Activated naive CD8-positive, alpha-beta T cell treated with anti-CD3 and anti-CD28 coated beads, Interleukin-2, amount 10 ng/mL, durations not matched to agents 7 days and 5 days (primary cell): ENCODE measurements around the gene DGKD. TPM values are rescaled to one million over a fixed set of nuclear protein-coding genes. Genes with fewer than 3 reads are reported as not detected.

ENCODE experiments used
- ATAC-seq: fragments of 150-1000 bp; cut with Tn5 transposase; one replicate; pipeline ENCODE4 v1.10.0; 2021; ENCODE audit warnings: low read depth, moderate library complexity
- POLR2A ChIA-PET: fragments of 350-600 bp; sonication (Branson Sonifier 250); formaldehyde crosslinking; loops from one replicate; lab custom pipeline; 2021; ENCODE audit warnings: antibody characterized with exemption; lab: Charles Lee
- DNase-seq: peaks from one replicate; pipeline ENCODE4 v3.0.0; 2021
- H3K27ac Mint-ChIP-seq: one replicate; pipeline ENCODE4 v1.8.0; 2022; ENCODE audit warnings: mild to moderate bottlenecking, mixed read lengths
- H3K27me3 Mint-ChIP-seq: one replicate; pipeline ENCODE4 v1.8.0; 2022; ENCODE audit warnings: mild to moderate bottlenecking, moderate library complexity, mixed read lengths
- H3K36me3 Mint-ChIP-seq: one replicate; pipeline ENCODE4 v1.8.0; 2021; ENCODE audit warnings: mild to moderate bottlenecking, mixed read lengths
- H3K4me1 Mint-ChIP-seq: one replicate; pipeline ENCODE4 v1.8.0; 2021; ENCODE audit warnings: mixed read lengths
- H3K4me3 Mint-ChIP-seq: one replicate; pipeline ENCODE4 v1.8.0; 2022; ENCODE audit warnings: mild to moderate bottlenecking, moderate library complexity, mixed read lengths
- H3K9me3 Mint-ChIP-seq: one replicate; pipeline ENCODE4 v1.8.0; 2021; ENCODE audit warnings: mixed read lengths
- total RNA-seq, 2 experiments: library from RNA; stranded (reverse); gene quantifications; one replicate each; pipeline ENCODE4 v1.2.3, GENCODE V29; 2021

Gene DGKD
- total RNA-seq, 2 experiments from 2014 or later, result 114 to 132 TPM

DNA sequence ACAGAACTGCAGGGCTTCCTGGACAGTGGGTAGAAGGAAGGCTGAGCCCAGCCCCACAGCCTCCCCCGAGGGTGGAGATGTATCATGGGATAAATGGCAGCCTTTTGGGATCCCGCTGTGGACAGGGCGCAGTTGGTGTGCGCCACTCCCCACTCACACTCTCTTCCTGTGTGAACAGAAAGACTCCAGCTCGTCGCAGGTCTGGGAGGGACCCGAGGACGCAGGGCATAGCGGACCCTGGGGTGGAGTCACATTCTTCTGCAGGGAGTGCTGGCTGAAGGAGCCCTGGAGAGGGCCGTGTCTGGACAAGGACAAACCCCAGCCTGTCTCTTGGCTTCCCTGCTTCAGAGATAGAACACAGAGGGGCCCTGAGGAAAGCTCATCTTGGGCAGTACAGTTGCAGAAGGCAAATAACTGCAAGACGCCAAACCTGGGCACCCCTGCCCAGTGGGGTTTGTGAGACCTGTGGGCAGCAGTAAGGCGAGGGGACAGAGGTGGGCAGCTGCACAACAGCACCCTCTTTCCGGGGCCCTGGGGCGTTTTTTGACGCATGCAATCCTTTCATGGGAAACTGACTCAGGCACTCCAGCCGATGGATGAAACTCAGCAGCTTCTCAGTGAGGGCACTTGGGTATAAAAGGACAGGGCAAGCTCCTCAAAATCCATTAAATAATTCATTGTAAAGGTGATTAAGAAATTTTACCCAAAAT is 110.4 kb downstream of the DGKD start:
- no peak overlapping the region for H3K4me3 Mint-ChIP-seq
- H3K36me3 Mint-ChIP-seq, result peaks cover 20% of the 10 kb centered on the region
- H3K9me3 Mint-ChIP-seq, result no peaks in the 10 kb centered on the region
- H3K4me1 Mint-ChIP-seq, result no peaks in the 10 kb centered on the region
- ATAC-seq, result no peak
- POLR2A ChIA-PET, result no interaction called here
- no peak for DNase-seq
- H3K27me3 Mint-ChIP-seq, result no peaks in the 10 kb centered on the region
- H3K27ac Mint-ChIP-seq, result no peak overlapping the region

DNA sequence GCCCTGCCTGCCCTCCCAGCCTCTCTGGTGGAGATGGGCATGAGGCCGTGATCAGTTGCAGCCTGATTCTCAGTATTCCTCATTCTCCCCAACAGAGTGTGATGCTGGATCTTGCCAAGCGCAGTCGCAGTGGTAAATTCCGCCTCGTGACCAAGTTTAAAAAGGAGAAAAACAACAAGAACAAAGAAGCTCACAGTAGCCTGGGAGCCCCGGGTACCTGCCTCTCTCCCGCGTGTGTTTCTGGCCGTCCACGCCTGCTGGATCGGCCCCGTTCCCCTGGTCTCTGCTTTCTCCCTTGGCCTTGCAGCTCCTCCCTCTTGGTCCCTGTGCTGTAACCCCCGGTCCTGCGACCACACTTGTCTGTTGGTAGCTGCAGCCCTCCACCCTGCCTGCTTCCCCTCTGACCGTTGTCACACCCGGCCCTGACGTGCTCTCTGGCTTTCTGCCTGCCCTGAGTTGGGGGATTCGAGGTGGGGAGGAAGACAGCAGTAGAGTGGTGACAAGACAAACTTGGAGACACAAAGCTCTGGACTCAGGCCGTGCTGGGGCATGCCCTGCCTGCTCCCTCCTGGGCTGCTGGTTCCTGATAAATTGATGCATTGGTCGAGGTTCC is 112.8 kb downstream of the DGKD start:
- Mint-ChIP-seq H3K4me3 (no peak overlapping the region), H3K27me3 (no peaks in the 10 kb centered on the region), H3K9me3 (no peaks in the 10 kb centered on the region), H3K4me1 (no peaks in the 10 kb centered on the region), H3K36me3 (peaks cover 23% of the 10 kb centered on the region), H3K27ac (no peak overlapping the region)
- DNase-seq (peak; percentile 16), ATAC-seq (no peak)
- POLR2A ChIA-PET, result interaction anchor here (0.6 kb wide), 1 partner anchor 282 kb away, joined by 4 read pairs; no protein-coding TSS in a partner anchor

DNA sequence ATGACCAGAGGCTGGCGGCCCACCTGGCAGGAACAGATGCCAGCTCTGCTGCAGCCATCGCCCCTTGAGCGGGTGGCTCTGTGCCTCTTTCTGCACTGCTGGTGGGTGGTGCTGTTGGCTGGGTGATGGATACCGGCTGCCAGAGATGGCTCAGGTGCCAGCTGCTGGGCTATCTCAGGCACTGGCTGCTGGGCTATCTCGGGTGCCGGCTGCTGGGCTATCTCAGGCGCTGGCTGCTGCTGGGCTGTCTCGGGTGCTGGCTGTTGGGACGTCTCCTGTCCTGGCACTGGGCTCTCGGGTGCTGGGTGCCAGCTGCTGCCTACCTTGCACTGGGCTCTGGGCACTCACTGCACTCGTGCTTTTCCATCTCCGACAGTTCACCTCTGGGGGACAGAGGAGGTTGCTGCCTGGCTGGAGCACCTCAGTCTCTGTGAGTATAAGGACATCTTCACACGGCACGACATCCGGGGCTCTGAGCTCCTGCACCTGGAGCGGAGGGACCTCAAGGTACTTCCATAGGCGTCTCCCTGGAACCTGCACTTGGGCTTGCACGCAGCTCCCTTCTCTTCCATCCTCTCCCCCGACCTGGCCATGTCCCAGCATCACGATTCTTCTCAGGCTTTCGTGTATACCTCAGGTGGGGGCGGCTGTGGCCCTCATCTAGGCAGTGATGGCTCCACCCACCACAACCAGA is 113.9 kb downstream of the DGKD start:
- Mint-ChIP-seq H3K4me3 (no peak overlapping the region), H3K27ac (no peak overlapping the region), H3K9me3 (no peaks in the 10 kb centered on the region), H3K36me3 (peaks cover 20% of the 10 kb centered on the region), H3K4me1 (no peaks in the 10 kb centered on the region), H3K27me3 (no peaks in the 10 kb centered on the region)
- POLR2A ChIA-PET, result no interaction called here
- DNase-seq (no peak), ATAC-seq (no peak)

DNA sequence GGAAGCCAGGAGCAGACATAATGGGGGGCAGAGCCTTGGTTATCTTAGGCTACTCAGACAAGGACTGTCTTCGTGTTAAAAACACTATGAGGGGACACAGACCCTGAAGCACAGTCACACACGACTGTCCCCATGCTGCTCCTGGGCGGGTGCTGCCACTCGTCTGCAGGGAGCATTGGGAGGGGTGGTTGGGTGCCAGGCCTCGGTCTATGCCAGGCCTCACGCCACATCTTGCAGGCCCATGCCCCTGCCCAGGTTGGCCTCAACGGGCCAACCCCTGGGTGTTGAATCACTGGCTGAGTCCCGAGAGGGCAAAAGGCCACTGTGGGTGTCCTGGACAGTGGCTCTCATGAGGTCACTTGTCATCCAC is 114.4 kb downstream of the DGKD start:
- POLR2A ChIA-PET, result no interaction called here
- Mint-ChIP-seq H3K4me3 (no peak overlapping the region), H3K4me1 (no peaks in the 10 kb centered on the region), H3K36me3 (peaks cover 16% of the 10 kb centered on the region), H3K9me3 (no peaks in the 10 kb centered on the region), H3K27me3 (no peaks in the 10 kb centered on the region), H3K27ac (no peak overlapping the region)
- DNase-seq (no peak), ATAC-seq (no peak)

DNA sequence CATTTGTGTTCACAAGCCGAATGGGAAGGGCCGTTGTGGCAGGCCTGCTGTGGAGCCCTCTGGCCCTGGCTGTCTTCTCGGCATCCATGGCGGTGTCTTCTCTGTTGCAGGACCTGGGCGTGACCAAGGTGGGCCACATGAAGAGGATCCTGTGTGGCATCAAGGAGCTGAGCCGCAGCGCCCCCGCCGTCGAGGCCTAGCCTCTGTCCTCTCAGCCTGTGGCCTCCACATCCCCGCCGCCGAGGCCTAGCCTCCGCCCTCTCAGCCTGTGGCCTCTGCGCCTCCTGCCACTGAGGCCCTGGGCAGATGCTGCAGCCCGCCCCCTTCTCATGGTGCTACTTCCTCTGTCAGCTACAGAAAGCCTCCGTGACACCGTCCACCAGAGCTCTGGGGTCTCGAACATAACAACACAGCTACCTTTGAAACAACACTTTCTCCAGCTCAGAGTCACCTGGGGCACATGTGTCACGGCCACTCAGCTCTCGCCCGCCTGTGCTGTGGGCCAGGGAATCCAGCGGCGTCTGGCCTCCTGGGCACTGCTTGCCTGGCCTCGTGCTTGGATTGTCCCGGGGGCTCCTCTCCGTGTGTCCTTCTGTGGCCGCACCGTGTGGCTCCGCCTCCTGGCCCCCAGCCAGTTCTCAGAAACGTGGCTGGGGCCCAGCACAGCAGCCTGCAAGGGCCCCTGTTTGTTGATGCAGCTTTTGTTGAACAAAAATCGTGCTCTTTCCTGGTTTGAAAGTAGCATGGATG is 115.1 kb downstream of the DGKD start:
- Mint-ChIP-seq H3K27me3 (no peaks in the 10 kb centered on the region), H3K9me3 (no peaks in the 10 kb centered on the region), H3K4me1 (no peaks in the 10 kb centered on the region), H3K36me3 (peaks cover 14% of the 10 kb centered on the region), H3K27ac (no peak overlapping the region), H3K4me3 (no peak overlapping the region)
- DNase-seq (no peak), ATAC-seq (no peak)
- POLR2A ChIA-PET, result no interaction called here

DNA sequence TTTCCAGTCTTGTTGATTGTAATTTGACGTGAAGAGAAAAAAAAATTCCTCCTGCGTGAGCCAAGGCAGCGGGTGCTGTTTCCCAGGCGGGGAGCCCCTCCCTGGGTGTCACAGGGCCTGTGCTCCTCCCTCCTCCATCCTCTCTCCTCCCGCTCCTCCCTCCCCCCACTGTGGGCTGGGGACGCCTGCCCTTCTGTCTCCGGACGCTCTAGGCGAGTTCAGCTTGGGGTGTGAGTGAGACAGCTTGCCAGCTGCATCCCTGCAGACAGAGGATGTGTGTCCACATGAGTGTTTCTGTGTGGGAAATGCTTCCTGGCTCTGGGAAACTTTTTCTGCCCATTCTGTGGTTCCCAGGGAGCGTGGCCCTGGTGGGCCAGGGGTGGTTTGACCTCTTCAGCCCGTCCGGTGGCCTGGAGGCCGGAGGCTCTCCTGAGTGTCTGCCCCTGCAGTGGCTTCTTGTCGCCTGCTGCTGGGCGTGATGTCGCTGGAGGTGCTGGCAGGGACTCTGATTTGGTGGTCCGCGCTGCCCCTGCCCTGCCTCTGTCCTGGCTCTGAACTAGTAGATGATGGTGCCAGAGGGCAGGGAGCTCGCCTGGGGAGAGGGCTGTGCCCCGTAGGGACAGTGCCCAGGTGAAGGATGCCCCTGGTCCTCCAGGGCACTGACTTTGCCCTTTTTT is 115.9 kb downstream of the DGKD start:
- Mint-ChIP-seq H3K9me3 (no peaks in the 10 kb centered on the region), H3K27me3 (no peaks in the 10 kb centered on the region), H3K4me3 (no peak overlapping the region), H3K36me3 (peaks cover 13% of the 10 kb centered on the region), H3K4me1 (no peaks in the 10 kb centered on the region), H3K27ac (no peak overlapping the region)
- DNase-seq (no peak), ATAC-seq (no peak)
- POLR2A ChIA-PET, result no interaction called here

DNA sequence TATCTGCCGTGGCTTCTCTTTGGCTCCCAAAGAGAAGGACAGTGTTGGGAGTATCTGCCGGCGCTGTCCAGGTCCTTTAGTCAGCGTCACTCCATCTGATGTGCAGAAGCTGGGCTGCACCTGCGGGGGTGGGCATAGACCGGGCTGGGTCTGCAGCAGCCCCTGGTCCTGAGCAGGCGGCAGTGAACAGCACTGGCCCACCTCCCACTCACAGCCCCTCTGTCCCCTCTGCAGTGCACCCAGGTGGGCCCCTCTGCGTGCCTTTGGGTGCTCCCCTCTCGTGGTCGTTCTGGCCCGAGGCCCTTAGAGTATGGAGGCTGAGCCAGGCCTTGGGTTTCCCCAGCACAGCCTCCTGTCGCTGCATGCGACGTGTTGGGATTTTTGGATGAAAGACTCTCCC is 116.5 kb downstream of the DGKD start:
- Mint-ChIP-seq H3K27me3 (no peaks in the 10 kb centered on the region), H3K36me3 (peaks cover 12% of the 10 kb centered on the region), H3K4me1 (no peaks in the 10 kb centered on the region), H3K4me3 (no peak overlapping the region), H3K27ac (no peak overlapping the region), H3K9me3 (no peaks in the 10 kb centered on the region)
- POLR2A ChIA-PET, result no interaction called here
- DNase-seq (no peak), ATAC-seq (no peak)

DNA sequence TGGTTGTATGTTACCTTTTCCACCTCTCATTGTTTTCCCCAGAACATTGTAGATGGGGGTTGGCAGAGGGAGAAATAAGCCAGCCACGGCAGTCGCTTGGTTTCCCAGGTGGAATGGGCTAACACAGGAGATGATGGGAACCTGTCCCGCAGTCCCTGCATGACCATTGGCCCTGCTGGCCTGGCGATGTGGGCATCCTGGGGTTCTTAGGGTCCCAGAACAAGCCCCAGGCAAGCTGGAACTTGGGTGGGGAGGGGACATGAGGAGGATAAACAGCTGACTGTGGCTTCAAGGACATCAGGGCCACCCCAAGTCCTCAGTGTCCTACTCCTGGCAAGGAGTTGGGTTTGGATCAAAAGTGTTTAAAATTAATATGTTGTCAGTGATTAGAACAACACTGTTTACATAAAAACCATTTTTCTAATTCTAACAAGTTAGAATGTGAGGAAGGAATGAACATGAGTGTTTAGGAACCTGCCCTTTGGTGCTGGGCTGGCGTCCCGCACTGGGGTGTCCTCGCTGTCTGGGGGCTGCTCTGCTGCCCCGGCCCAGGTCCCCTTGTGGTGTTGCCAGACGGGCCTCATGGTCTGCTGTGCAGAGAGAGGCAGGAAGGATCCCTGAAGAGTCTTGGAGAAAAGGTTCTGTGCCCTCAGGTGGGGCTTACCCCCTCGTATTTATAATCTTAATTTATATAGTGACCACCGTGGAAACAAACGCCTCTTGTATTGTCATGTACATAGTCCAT is 117.2 kb downstream of the DGKD start:
- Mint-ChIP-seq H3K27me3 (no peaks in the 10 kb centered on the region), H3K36me3 (peaks cover 6% of the 10 kb centered on the region), H3K4me3 (no peak overlapping the region), H3K4me1 (no peaks in the 10 kb centered on the region), H3K27ac (no peak overlapping the region), H3K9me3 (no peaks in the 10 kb centered on the region)
- ATAC-seq, result no peak
- POLR2A ChIA-PET, result no interaction called here
- DNase-seq, result no peak

DNA sequence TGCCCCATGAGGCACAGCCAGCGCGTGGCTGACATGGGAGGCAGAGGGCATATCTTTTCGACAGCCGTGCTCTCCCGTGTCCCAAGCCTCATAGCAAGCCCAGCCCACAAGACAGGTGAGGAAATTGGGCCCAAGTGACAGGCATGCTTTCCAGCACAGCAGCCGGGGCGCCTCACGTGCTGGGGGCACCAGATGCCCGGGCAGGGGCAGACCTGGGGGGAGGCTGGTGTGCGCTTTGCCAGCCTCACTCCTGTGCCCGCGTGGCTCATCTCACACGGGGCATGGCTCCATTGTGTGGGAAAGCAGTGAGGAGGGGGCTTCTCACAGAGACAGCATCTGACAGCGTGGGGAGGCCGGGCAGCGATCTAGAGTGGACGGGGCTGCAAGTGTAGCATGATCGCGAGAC is 119.1 kb downstream of the DGKD start:
- H3K9me3 Mint-ChIP-seq, result no peaks in the 10 kb centered on the region
- no peaks in the 10 kb centered on the region for H3K27me3 Mint-ChIP-seq
- H3K27ac Mint-ChIP-seq, result no peak overlapping the region
- POLR2A ChIA-PET, result no interaction called here
- H3K4me1 Mint-ChIP-seq, result no peaks in the 10 kb centered on the region
- DNase-seq (no peak), ATAC-seq (no peak)
- no peak overlapping the region for H3K4me3 Mint-ChIP-seq
- peaks cover 6% of the 10 kb centered on the region for H3K36me3 Mint-ChIP-seq

DNA sequence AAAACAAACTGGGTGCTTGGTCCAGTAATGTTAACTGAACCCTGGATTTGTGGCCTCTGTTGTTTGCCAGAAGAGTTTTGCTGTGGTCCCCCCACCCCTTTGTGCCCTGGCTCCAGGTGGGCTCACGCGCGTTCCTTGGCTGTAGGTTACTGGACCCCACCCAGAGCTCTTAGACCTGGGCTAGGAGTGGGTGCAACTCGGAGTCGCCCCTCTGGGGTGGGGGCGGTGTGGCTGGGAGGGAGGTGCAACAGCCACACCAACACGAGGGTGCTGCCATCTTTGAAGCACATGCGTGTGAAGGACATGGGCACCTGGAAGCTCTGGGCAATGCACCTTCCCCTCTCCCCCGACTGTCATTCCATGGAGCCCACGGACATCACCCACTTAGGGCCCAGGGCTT is 119.6 kb downstream of the DGKD start:
- H3K9me3 Mint-ChIP-seq, result no peaks in the 10 kb centered on the region
- peaks cover 5% of the 10 kb centered on the region for H3K36me3 Mint-ChIP-seq
- no peak overlapping the region for H3K27ac Mint-ChIP-seq

DNA sequence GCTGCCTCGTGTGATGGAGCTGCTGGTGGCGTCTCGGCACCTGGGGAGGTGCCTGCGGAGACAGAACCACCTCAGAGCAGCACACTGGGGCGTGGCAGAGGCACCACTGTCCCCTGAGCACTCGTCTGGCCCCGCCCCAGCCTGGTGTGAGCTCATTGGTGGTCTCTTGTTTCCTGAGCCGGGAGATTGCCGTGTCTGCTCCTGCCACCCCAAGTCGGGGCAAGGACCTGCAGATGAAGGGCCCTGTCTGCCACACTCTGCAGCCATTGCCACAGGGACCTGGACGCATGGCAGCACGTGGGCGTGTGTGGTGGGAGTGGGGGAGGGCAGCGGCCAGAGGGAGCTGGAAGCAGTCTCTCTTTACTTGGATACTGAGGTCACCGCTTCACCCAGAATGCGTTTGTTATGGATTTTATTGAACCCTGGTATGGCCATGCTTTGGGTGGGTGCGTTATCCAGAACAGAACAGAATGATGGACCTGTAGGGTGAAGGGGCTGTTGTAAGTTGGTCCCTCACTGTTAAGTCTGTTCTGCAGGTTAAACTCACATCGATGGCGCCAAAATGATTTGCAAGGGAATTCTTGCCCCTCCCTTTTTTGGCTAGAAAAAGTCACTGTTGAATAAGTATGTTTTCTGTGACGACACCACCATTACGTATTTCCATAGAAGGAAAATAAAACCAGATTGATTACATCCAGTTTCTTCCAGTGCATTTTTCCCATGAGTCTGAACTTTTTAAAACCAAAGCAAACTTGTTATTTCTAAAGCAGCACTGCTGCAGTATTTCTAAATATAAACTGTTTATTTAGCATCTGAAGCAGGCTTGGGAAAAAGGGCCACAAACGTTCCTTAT is 120.2 kb downstream of the DGKD start:
- POLR2A ChIA-PET, result no interaction called here
- H3K4me3 Mint-ChIP-seq, result no peak overlapping the region
- peaks cover 3% of the 10 kb centered on the region for H3K36me3 Mint-ChIP-seq
- H3K27me3 Mint-ChIP-seq, result no peaks in the 10 kb centered on the region
- H3K9me3 Mint-ChIP-seq, result no peaks in the 10 kb centered on the region
- no peaks in the 10 kb centered on the region for H3K4me1 Mint-ChIP-seq
- no peak overlapping the region for H3K27ac Mint-ChIP-seq
- ATAC-seq (no peak), DNase-seq (no peak)

More for the DNA sequence above, 119.6 kb downstream of the DGKD start:
- no peak for ATAC-seq
- Mint-ChIP-seq H3K4me3 (no peak overlapping the region), H3K4me1 (no peaks in the 10 kb centered on the region), H3K27me3 (no peaks in the 10 kb centered on the region)
- no peak for DNase-seq
- POLR2A ChIA-PET, result no interaction called here

DNA sequence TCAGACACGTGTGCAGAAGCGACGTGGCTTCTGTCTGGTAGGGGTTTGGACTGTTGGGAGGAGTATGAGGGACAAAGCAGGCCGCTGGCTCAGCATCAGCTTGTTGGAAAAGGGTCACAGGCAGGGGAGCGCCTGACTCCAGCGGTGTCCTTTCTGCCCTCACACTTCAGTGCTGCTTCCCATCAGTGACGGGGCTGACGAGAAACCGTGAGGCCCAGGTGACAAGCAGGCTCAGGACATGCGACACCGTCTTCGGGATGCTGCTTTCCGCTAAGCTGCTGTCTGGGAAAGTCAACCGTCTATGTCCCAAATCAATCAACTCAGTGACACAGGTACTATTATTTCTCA is 121.7 kb downstream of the DGKD start:
- H3K27ac Mint-ChIP-seq, result no peak overlapping the region
- H3K9me3 Mint-ChIP-seq, result no peaks in the 10 kb centered on the region
- POLR2A ChIA-PET, result no interaction called here
- peaks cover 3% of the 10 kb centered on the region for H3K36me3 Mint-ChIP-seq
- DNase-seq, result no peak
- no peak overlapping the region for H3K4me3 Mint-ChIP-seq
- H3K27me3 Mint-ChIP-seq, result no peaks in the 10 kb centered on the region
- no peak for ATAC-seq
- no peaks in the 10 kb centered on the region for H3K4me1 Mint-ChIP-seq
